SH-SY5Y (cell line): ENCODE results near the gene SLC41A1.

Experiments used
- GATA2 ChIP-seq: IDR thresholded peaks from 2 replicates; pipeline ENCODE4 v1.6.1; 2011; ENCODE audit warnings: mild to moderate bottlenecking, low read depth, low read length
- GATA3 ChIP-seq: IDR thresholded peaks from 2 replicates; pipeline ENCODE4 v1.6.1; 2011; ENCODE audit warnings: low read depth, mild to moderate bottlenecking, low read length, moderate library complexity

- no peak for TF ChIP-seq GATA3
- no peak for TF ChIP-seq GATA2
Measured at GRCh38 chr1:205800427-205800826, 12.6 kb downstream of the SLC41A1 start.
